Measurements from ENCODE around the gene ULBP2.

DNA sequence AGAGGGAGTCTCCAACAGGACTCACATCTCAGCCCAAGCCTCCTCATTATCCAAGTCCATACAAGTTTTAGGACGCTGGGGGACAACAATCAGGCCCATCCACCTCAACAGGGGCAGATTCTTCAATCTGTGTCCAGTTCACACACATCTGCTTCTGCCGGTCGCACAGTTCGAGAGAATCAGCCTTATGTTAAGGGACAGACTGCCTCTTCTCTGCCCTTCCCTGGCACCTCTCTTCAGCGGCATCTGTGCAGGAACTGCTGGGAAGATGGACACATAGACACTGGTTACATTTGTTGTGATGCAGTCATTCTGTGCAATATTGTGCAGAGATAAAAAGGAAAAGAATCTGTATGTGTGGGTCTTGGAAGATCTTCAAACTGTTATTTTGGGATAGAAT is 43.0 kb downstream of the ULBP2 start:
- TF ChIP-seq POLR2AphosphoS5 (IDR thresholded peaks at IDR 0.05; ENCODE audit: low read depth, low read length) (no peak), POLR2A (IDR thresholded peaks at IDR 0.05; ENCODE audit: low read depth, low read length) (no peak), SPI1 (IDR thresholded peaks at IDR 0.05; ENCODE audit: low read depth, low read length) (no peak), PAX5 (IDR thresholded peaks at IDR 0.05; ENCODE audit: insufficient read depth, low read length, severe bottlenecking) (no peak)
